AG09309 (cell line): Measurements from ENCODE around the gene MYBPH.

Source experiments
- DNase-seq: peaks from one replicate; pipeline ENCODE4 v3.0.0-alpha.2; 2010; ENCODE audit warnings: low read depth
- H3K4me3 ChIP-seq: 2 replicates; pipeline ENCODE4 v1.5.1; 2011; ENCODE audit warnings: mild to moderate bottlenecking, low read depth, low read length, moderate library complexity; ENCODE audit not compliant: control insufficient read depth
- CTCF ChIP-seq: IDR thresholded peaks from 2 replicates; pipeline ENCODE4 v1.5.1; 2011; ENCODE audit warnings: mild to moderate bottlenecking, low read depth, low read length, inconsistent platforms; ENCODE audit not compliant: insufficient read depth, control insufficient read depth; ENCODE audit errors: missing control alignments

Gene MYBPH

GRCh38 chr1:203178821-203179666, 3.4 kb upstream of the MYBPH start:
- DNase-seq: no peak
- no peak overlapping the region for H3K4me3 ChIP-seq
- TF ChIP-seq CTCF: no peak

- H3K4me3 ChIP-seq: no peak overlapping the region
- no peak for TF ChIP-seq CTCF
- no peak for DNase-seq
Observed at GRCh38 chr1:203178083-203178482, 2.5 kb upstream of the MYBPH start.

- no peak for TF ChIP-seq CTCF
- DNase-seq: no peak
- H3K4me3 ChIP-seq: no peak overlapping the region
Observed at GRCh38 chr1:203177470-203178039, 1.9 kb upstream of the MYBPH start.

GRCh38 chr1:203177036-203177405, 1.4 kb upstream of the MYBPH start:
- TF ChIP-seq CTCF: no peak
- no peak for DNase-seq
- no peak overlapping the region for H3K4me3 ChIP-seq

GRCh38 chr1:203176273-203177035, 828 bp upstream of the MYBPH start:
- TF ChIP-seq CTCF: no peak
- no peak overlapping the region for H3K4me3 ChIP-seq
- no peak for DNase-seq

GRCh38 chr1:203175827-203176241, 208 bp upstream of the MYBPH start:
- no peak for DNase-seq
- no peak overlapping the region for H3K4me3 ChIP-seq
- TF ChIP-seq CTCF: no peak
